WTC11 (cell line): ENCODE results near the gene ESYT2.

Experiments
- ATF3 ChIP-seq: sonication (generic); formaldehyde crosslinking; conservative IDR thresholded peaks from 2 replicates; pipeline ENCODE4 v1.8.1; 2022; ENCODE audit warnings: mild to moderate bottlenecking, missing genetic modification reagents
- CDX4 ChIP-seq: fragments of 250-450 bp; sonication (Bioruptor Pico); IDR thresholded peaks from 2 replicates; pipeline ENCODE4 v1.9.0; 2021; ENCODE audit warnings: moderate library complexity, mild to moderate bottlenecking, inconsistent platforms, borderline replicate concordance
- CTCF ChIP-seq: fragments of 200-600 bp; IDR thresholded peaks from 2 replicates; pipeline ENCODE4 v1.8.0; 2022; ENCODE audit warnings: antibody characterized with exemption
- ESRRA ChIP-seq: sonication (generic); formaldehyde crosslinking; IDR thresholded peaks from 2 replicates; pipeline ENCODE4 v1.8.1; 2022; ENCODE audit warnings: mild to moderate bottlenecking, missing genetic modification reagents, borderline replicate concordance
- FOXK1 ChIP-seq: sonication (generic); formaldehyde crosslinking; IDR thresholded peaks from 2 replicates; pipeline ENCODE4 v1.8.0; 2022; ENCODE audit warnings: mild to moderate bottlenecking, moderate library complexity, missing genetic modification reagents
- GABPB1 ChIP-seq: sonication (generic); formaldehyde crosslinking; IDR thresholded peaks from 2 replicates; pipeline ENCODE4 v1.8.1; 2023; ENCODE audit warnings: mild to moderate bottlenecking, missing genetic modification reagents
- JUN ChIP-seq: sonication (generic); formaldehyde crosslinking; IDR thresholded peaks from 2 replicates; pipeline ENCODE4 v1.8.0; 2023; ENCODE audit warnings: mild to moderate bottlenecking, missing genetic modification reagents
- NFE2L1 ChIP-seq: sonication (generic); formaldehyde crosslinking; IDR thresholded peaks from 2 replicates; pipeline ENCODE4 v1.8.1; 2023; ENCODE audit warnings: missing genetic modification reagents
- NFYB ChIP-seq: sonication (generic); formaldehyde crosslinking; conservative IDR thresholded peaks from 2 replicates; pipeline ENCODE4 v1.8.0; 2022; ENCODE audit warnings: low read depth, missing genetic modification reagents
- NR1H2 ChIP-seq: sonication (generic); formaldehyde crosslinking; IDR thresholded peaks from 2 replicates; pipeline ENCODE4 v1.9.0; 2021; ENCODE audit warnings: mild to moderate bottlenecking, moderate library complexity, missing genetic modification reagents
- NR2C2 ChIP-seq: sonication (generic); formaldehyde crosslinking; IDR thresholded peaks from 2 replicates; pipeline ENCODE4 v1.8.0; 2022; ENCODE audit warnings: mild to moderate bottlenecking, missing genetic modification reagents
- NR3C1 ChIP-seq: sonication (generic); formaldehyde crosslinking; conservative IDR thresholded peaks from 2 replicates; pipeline ENCODE4 v1.8.1; 2023; ENCODE audit warnings: low read depth, mild to moderate bottlenecking, missing genetic modification reagents
- TCF7 ChIP-seq: sonication (generic); formaldehyde crosslinking; IDR thresholded peaks from 2 replicates; pipeline ENCODE4 v1.8.0; 2022; ENCODE audit warnings: mild to moderate bottlenecking, low read depth, missing genetic modification reagents, moderate library complexity
- ZNF219 ChIP-seq: sonication (generic); formaldehyde crosslinking; IDR thresholded peaks from 2 replicates; pipeline ENCODE4 v1.8.0; 2023; ENCODE audit warnings: missing genetic modification reagents, mild to moderate bottlenecking, borderline replicate concordance

- TF ChIP-seq CTCF (no peak), CDX4 (CRISPR knock-in tag) (no peak), GABPB1 (CRISPR knock-in tag) (no peak), NR2C2 (CRISPR knock-in tag) (no peak), ZNF219 (no peak), NFYB (CRISPR knock-in tag) (no peak), NR3C1 (CRISPR knock-in tag) (no peak), NFE2L1 (CRISPR knock-in tag) (no peak), ESRRA (CRISPR knock-in tag) (no peak), ATF3 (CRISPR knock-in tag) (no peak), JUN (CRISPR knock-in tag) (no peak), TCF7 (CRISPR knock-in tag) (no peak), FOXK1 (CRISPR knock-in tag) (no peak), NR1H2 (CRISPR knock-in tag) (no peak)
These were observed 145.8 kb downstream of the ESYT2 start for GRCh38 chr7:158683541-158683940.
